ENCODE results near the gene KPNA4.
"Not testable (repeated sequence)": the region's sequence is repeated elsewhere in the genome, so short reads cannot be mapped to it uniquely, and the experiment has no call there.

The KPNA4 gene

GRCh38 chr3:160565442-160566403, at the start of gene KPNA4:
Gene KPNA4, minus strand, starts transcription at chr3:160565571. Its CDS starts 289 bp downstream, at chr3:160565282.
- peak; percentile 93 for ATAC-seq

GRCh38 chr3:160613661-160614060, 48.3 kb upstream of the KPNA4 start:
- no peak for ATAC-seq

DNA sequence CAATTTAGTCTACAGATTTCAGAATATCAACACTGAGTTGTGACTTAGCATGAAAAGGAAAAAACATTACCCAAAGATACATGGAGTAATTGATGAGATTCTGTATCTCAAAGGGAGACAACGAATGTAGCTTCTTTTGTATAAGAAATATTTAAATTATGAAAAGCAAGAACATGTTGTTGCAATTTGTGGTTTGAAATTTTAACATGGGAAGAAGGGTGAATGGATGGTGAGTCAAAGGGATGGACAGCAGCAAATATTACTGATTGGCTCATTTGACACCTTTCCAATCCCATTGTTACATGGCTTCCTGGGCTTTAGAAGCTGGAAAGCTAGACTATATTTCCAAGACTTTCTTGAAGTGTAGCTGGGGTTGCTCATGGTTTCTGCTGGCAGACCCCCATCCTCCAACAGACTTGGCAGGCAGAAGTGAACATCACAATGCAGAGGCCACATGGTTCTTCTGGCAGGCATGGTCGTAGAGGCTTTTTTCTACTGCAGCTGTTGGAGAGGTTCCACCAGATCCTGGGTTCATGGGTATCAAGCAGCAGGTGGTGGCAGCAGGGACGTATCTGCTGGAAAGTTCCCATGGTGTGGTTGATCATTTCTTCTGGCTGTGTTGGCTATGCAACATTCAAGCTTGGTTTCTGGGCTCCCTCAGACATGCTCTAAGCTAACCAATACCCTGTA, 47.2 kb upstream of the KPNA4 start:
- no peak for ATAC-seq

- ATAC-seq = no peak
Measured at GRCh38 chr3:160611141-160611540, 45.8 kb upstream of the KPNA4 start.

- ATAC-seq = no peak
Measured at GRCh38 chr3:160608870-160609269, 43.5 kb upstream of the KPNA4 start.

DNA sequence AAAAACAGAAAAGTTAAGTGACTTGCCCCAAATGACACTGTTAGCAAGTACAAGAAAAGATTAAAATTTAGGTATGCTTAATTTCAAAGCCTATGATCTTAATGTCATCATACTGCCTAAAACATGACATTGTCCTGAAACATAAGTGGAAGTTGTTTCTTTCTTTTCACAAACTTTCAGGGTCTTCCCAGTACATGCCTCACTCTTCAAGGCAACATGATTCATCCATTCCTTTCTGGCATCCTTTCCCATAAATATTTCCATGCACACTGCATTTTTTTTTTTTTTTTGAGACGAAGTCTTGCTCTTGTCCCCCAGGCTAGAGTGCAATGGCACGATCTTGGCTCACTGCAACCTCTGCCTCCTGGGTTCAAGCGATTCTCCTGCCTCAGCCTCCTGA, 42.5 kb upstream of the KPNA4 start:
- ATAC-seq = no peak

GRCh38 chr3:160605315-160605714, 39.9 kb upstream of the KPNA4 start:
- ATAC-seq = no peak

- ATAC-seq = not testable (repeated sequence)
Measured at GRCh38 chr3:160603845-160604244, 38.5 kb upstream of the KPNA4 start.

DNA sequence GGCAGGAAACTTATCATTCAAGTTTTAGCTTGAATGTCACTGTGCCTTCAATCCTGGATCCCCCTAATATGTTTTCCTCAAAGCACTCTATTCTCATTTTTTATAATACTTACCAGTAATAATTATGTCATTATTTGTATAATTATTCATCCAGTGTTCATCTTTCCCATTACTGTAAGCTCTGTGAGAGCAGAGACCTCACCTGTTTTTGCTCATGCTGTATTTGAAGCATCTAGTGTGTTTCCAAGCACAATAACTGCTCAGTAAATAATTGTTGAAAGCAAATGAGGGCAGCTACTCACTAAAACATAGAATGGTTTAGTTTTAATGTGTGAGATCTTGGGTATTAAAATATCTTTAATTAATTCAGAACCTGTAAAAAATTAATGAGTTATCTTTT, 36.9 kb upstream of the KPNA4 start:
- ATAC-seq = no peak

- no peak for ATAC-seq
Measured at GRCh38 chr3:160601288-160601687, 35.9 kb upstream of the KPNA4 start.

DNA sequence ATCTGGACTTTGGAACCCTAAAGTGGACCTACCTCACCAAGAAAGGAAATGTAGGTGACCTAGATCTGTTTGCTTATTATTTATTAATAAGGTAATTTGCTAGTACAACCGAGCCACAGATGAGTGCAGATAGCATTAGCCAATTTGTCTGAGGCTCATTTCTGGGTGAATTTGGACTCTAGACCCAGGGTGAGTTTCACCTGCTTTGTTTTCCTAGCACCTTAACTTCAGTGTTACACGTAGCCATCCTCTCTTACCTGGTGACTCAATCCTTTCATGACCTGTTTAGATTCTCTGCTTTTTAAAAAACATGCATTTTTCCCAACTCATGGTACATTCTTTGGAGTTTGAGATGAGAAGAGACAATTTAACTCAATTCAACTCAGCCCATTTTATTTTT, 33.5 kb upstream of the KPNA4 start:
- ATAC-seq = no peak

GRCh38 chr3:160588023-160588422, 22.7 kb upstream of the KPNA4 start:
- ATAC-seq = no peak

DNA sequence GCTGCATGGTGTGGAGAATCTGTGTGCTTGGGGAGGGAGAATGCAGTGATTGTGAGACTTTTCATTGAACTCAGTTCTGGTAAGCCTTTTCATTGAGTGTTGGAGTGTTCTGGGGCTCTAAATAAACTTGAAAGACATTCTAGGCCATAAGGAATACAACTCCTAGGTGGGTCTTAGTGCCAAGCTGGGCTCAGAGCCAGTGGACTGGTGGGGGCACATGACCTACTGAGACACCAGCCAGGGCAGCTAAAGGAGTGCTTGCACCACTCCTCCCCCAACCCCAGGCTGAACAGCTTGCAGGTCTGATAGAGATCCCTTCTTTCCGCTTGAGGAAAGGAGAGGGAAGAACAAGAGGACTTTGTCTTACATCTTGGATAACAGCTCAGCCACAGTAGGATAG, 21.7 kb upstream of the KPNA4 start:
- no peak for ATAC-seq

DNA sequence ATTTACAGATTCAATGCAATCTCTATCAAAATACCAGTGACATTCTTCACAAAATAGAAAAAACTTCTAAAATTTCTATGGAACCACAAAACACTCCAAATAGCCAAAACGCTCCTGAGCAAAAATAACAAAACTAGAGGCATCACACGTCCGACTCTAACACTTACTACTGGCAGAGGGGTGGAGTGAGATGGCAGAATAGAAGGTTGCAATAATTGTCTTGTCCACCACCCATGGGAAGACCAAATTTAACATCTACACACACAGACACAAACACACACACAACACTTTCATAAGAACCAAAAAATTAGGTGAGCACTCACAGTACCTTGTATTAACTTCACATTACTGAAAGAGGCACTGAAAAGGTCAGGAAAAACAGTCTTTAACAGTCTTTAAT, 21.3 kb upstream of the KPNA4 start:
- no peak for ATAC-seq

- ATAC-seq = no peak
Measured at GRCh38 chr3:160583451-160583850, 18.1 kb upstream of the KPNA4 start.

DNA sequence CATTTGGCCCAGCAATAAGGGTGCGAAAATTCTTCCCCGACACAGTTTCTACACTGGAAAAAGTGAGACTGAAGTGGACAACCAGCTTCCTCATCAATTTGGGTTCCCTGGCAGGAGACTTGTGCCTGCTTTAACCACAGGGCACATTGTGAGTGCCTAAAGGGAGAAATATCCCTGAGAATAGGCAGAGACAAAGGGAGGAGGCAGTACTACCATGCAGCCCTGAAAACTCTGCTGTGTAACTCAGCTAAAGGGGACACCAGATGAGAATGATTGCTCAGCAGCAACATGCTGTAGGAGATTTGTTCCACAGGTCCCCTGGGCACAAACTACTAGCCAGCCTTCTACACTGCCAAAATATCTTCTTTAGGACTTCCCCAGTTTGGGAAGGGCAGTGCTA, 15.6 kb upstream of the KPNA4 start:
- ATAC-seq = no peak

DNA sequence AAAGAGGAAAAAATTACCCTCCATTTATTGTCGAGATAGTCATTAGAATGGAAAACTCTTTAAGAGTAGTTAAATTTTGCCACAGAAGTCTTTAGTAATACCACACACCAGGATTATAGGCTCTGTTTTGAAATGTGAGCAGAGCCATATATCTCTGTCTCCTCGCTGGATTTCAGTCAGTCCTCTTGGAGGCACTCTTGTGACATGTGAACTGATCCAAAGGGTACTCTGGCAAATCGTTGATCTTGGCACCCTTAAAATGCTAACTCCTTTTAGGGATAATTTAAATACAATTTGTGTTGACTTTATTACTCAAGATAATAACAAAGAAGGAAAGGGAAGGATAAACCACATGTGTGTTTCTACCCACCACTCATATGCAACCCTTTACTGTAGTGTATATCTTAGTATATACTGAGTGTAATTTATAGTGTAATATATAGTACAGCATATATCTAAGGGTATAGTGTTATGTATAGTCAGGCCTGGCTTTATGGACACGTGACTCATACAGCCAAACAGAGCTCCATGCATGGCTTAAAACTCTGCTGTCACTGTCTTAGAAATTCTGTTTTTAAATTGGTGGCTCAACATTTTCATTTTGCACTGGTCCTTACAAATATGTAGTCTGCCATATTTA, 12.3 kb upstream of the KPNA4 start:
- no peak for ATAC-seq

DNA sequence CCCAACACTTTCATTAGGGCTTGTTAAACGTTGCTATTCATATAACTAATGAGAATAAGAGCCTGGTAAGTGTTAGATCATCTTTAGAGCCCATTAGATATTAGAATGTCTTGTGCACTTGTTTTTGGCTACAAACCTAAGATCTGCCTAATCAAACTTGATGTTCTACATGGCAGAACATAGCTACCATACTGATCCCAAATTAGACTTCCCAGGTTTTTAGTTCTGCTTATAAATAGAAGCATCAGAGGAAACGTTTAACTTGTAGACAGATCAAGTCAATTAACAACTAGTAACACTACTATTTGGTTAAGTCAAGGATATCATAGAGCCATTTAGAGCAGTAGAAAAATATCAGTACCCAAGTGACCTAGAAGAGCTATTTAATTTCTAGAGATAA, 11.7 kb upstream of the KPNA4 start:
- ATAC-seq = no peak

DNA sequence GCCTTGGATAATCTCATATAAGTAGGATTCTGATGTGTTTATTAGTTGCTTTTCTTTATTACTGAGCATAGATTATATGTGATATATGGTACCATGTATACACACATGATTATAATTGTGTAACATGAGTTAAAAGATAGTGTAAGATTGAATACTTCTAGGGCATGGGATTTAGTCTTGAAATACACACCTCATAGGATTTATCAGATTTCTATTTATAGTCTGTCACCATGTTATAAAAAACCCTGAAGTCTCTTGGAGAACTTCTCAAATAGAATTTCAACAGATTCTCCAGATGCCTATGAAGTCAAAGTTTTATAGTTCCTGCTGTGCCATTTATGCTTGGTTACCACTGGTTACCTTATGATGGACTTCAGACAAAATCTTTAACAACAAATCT, 11.2 kb upstream of the KPNA4 start:
- no peak for ATAC-seq

DNA sequence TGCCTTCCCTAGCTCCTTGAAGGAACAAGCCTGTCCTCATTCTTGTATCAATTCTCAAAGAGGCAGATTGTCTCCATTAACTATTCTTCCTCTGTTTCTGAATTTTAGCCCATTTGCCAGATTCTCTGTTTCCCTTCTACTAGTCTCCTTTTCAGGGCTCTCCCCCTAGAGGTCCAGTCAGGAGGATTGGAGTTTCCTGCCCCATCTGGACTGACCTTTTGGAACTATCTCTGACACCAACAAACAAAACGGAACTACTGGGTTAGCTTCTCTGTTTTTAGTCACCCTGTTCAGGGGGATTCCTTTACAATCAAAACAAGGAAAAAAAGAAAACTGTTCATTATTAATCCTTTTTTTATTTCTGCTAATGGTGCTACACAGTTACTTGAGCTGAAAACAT, 10.2 kb upstream of the KPNA4 start:
- ATAC-seq = no peak

DNA sequence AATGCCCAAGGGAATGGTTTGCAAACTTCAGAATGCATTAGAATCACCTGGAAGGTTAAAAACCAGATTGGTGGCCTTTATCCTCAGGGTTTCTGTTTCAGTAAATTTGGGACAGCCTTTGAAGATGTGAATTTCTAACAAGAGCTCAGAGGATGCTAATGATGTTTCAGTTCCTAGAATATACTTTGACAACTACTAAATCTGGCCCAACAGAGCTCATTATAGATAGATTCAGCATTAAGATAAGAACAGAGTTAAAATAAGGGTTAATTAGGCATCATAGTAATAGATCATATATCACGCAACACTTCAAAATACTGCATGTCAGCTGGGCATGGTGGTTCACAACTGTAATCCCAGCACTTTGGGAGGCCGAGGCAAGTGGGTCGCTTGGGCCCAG, 9.3 kb upstream of the KPNA4 start:
- no peak for ATAC-seq

DNA sequence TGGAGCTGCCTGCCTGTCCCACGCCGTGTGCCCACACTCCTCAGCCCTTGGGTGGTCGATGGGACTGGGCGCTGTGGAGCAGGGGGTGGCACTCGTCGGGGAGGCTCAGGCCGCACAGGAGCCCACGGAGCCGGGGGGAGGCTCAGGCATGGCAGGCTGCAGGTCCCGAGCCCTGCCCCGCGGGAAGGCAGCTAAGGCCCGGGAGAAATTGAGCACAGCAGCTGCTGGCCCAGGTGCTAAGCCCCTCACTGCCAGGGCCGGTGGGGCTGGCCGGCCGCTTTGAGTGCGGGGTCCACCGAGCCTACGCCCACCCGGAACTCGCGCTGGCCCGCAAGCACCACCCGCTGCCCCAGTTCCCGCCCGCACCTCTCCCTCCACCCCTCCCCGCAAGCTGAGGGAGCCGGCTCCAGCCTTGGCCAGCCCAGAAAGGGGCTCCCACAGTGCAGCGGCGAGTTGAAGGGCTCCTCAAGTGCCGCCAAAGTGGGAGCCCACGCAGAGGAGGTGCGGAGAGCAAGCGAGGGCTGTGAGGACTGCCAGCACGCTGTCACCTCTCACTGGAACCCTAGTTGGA, 8.7 kb upstream of the KPNA4 start:
- ATAC-seq = not testable (repeated sequence)
